ENCODE data around the gene GJD3.

DNA sequence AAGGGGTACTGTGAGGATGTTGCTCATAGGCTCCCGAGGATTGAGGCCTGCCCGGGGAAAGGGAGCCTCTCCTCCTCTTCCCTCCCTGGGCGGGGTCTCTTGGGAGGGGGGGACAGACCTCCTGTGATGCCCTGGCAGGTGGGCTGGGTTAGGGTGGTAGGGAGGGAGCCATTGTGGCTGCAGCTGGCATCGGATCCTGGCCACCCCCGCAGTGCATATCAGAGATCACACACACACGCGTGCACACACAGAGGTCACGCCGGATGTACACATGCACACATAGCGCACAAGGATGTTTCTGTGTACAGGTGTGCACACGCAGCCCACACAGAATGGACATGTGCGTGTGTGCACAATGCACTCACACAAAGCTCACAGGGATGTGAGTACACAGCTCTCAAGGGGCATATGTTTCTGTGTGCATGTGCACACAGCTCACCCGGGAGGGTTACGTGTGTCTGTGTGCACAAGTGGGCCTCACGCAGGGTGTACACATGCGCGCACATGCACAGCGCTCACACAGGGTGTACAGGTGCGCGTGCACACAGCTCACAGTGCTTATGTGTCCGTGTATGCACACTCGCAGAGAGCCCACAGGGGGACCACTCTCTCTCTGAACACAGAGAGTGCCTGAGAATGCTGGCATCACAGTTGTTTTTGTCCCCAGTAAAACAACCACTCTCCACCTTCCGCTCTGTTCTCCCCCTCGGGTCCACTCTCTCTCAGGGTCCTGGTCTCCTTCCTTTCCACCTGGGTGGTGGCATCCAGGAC, 2.4 kb downstream of the GJD3 start:
- TF ChIP-seq, protein P1, sequence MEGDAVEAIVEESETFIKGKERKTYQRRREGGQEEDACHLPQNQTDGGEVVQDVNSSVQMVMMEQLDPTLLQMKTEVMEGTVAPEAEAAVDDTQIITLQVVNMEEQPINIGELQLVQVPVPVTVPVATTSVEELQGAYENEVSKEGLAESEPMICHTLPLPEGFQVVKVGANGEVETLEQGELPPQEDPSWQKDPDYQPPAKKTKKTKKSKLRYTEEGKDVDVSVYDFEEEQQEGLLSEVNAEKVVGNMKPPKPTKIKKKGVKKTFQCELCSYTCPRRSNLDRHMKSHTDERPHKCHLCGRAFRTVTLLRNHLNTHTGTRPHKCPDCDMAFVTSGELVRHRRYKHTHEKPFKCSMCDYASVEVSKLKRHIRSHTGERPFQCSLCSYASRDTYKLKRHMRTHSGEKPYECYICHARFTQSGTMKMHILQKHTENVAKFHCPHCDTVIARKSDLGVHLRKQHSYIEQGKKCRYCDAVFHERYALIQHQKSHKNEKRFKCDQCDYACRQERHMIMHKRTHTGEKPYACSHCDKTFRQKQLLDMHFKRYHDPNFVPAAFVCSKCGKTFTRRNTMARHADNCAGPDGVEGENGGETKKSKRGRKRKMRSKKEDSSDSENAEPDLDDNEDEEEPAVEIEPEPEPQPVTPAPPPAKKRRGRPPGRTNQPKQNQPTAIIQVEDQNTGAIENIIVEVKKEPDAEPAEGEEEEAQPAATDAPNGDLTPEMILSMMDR (IDR thresholded peaks at IDR 0.05; ENCODE audit: low read length) = no peak
- TF ChIP-seq EZH2 (optimal IDR thresholded peaks at IDR 0.05; ENCODE audit: low read depth, low read length) (no peak), EZH2phosphoT487 (IDR thresholded peaks at IDR 0.05; ENCODE audit: low read length) (no peak)

Data from MM.1S (cell line).